Measurements from ENCODE around the gene P2RX7. TPM values are rescaled to one million over a fixed set of nuclear protein-coding genes. Genes with fewer than 3 reads are reported as not detected.

The P2RX7 gene
- polyA plus RNA-seq (ENCODE audit: insufficient read length in 4 of 4) = 1 to 10 TPM in 3 of 4 donors, under 1 TPM in 1; 0.63 to 1.4 (median 1.2) TPM

GRCh38 chr12:121132601-121133481 lies at the start of gene P2RX7:
P2RX7 (plus strand) TSS chr12:121132876; CDS start chr12:121132971, 95 bp downstream.
- peak in 2 of 4 donors; percentile 12 to 35 for DNase-seq (ENCODE audit: low read depth in 4 of 4, low spot score in 3 of 4)

GRCh38 chr12:121084229-121084628 lies 48.4 kb upstream of the P2RX7 start:
- DNase-seq (ENCODE audit: low read depth in 4 of 4, low spot score in 3 of 4) = no peak

- no peak for DNase-seq (ENCODE audit: low read depth in 4 of 4, low spot score in 3 of 4)
These were observed 47.6 kb upstream of the P2RX7 start for GRCh38 chr12:121085069-121085468.

- no peak for DNase-seq (ENCODE audit: low read depth in 4 of 4, low spot score in 3 of 4)
These were observed 46.9 kb upstream of the P2RX7 start for GRCh38 chr12:121085506-121086353.

GRCh38 chr12:121086781-121087295 lies 45.8 kb upstream of the P2RX7 start:
- DNase-seq (ENCODE audit: low read depth in 4 of 4, low spot score in 3 of 4) = no peak

- no peak for DNase-seq (ENCODE audit: low read depth in 4 of 4, low spot score in 3 of 4)
These were observed 45.0 kb upstream of the P2RX7 start for GRCh38 chr12:121087467-121088194.

GRCh38 chr12:121088195-121088585 lies 44.5 kb upstream of the P2RX7 start:
- no peak for DNase-seq (ENCODE audit: low read depth in 4 of 4, low spot score in 3 of 4)

GRCh38 chr12:121089031-121089812 lies 43.5 kb upstream of the P2RX7 start:
- DNase-seq (ENCODE audit: low read depth in 4 of 4, low spot score in 3 of 4) = no peak

GRCh38 chr12:121089813-121090430 lies 42.8 kb upstream of the P2RX7 start:
- no peak for DNase-seq (ENCODE audit: low read depth in 4 of 4, low spot score in 3 of 4)

GRCh38 chr12:121090586-121091514 lies 41.8 kb upstream of the P2RX7 start:
- DNase-seq (ENCODE audit: low read depth in 4 of 4, low spot score in 3 of 4) = no peak

GRCh38 chr12:121092034-121092433 lies 40.6 kb upstream of the P2RX7 start:
- no peak for DNase-seq (ENCODE audit: low read depth in 4 of 4, low spot score in 3 of 4)

- DNase-seq (ENCODE audit: low read depth in 4 of 4, low spot score in 3 of 4) = no peak
These were observed 39.2 kb upstream of the P2RX7 start for GRCh38 chr12:121093487-121093891.

- peak; percentile 20 to 38 (median 31) for DNase-seq (ENCODE audit: low read depth in 4 of 4, low spot score in 3 of 4)
These were observed 37.0 kb upstream of the P2RX7 start for GRCh38 chr12:121095544-121096198.

GRCh38 chr12:121096199-121096798 lies 36.4 kb upstream of the P2RX7 start:
- DNase-seq (ENCODE audit: low read depth in 4 of 4, low spot score in 3 of 4) = no peak

- DNase-seq (ENCODE audit: low read depth in 4 of 4, low spot score in 3 of 4) = no peak
These were observed 32.9 kb upstream of the P2RX7 start for GRCh38 chr12:121099779-121100178.

GRCh38 chr12:121102307-121102706 lies 30.4 kb upstream of the P2RX7 start:
- no peak for DNase-seq (ENCODE audit: low read depth in 4 of 4, low spot score in 3 of 4)

- DNase-seq (ENCODE audit: low read depth in 4 of 4, low spot score in 3 of 4) = no peak
These were observed 25.0 kb upstream of the P2RX7 start for GRCh38 chr12:121107681-121108080.

Data from left renal pelvis (tissue), 4 donors.